HFF-Myc (cell line): ENCODE data around the gene AGXT.

Source experiments
- DNase-seq: peaks from one replicate; pipeline ENCODE4 v3.0.0-alpha.2; 2011; ENCODE audit warnings: low read depth; ENCODE audit errors: extremely low read depth
- H3K4me3 ChIP-seq: replicated peaks from 2 replicates; pipeline ENCODE4 v1.5.1; 2011; ENCODE audit warnings: low read depth, mild to moderate bottlenecking, control low read depth, low read length
- TF ChIP-seq, protein P1 (sequence below): IDR thresholded peaks from 2 replicates; pipeline ENCODE4 v1.5.1; 2012; ENCODE audit warnings: mild to moderate bottlenecking, low read depth, low read length, control low read depth; ENCODE audit errors: missing control alignments

AGXT gene

DNA sequence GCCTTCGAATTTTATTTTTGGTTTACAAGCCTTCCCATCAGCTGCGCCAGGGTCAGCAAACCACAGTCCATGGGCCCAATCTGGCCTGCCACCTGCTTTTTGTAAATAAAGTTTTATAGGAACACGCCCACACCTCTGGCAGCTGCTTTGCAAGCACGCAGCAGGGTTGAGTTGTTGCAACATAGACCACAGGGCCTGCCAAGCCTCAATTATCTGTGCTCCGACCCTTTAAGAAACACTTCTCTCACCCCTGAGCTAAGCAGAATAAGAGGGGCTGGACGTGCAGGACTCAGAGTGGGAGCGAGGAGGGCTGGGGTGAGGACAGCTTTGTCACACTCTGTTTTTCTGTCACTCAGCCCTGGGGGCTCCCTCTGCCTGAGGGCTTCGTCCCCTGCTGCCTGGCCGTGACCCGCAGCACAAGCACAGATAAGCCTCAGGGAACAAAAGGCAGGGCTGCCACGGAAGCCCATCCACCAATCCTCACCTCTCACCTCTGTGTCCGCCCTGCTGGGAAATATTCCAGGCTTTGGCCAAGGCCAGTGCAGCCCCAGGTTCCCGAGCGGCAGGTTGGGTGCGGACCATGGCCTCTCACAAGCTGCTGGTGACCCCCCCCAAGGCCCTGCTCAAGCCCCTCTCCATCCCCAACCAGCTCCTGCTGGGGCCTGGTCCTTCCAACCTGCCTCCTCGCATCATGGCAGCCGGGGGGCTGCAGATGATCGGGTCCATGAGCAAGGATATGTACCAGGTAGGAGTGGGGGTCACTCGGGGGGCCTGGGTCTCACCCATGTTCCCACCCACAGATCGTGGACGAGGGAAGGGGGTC lies at the start of gene AGXT:
Gene AGXT (plus strand): TSS at position 539 of the 823 bp plus-strand sequence. CDS start 42 bp downstream, at position 581.
- TF ChIP-seq, protein P1, sequence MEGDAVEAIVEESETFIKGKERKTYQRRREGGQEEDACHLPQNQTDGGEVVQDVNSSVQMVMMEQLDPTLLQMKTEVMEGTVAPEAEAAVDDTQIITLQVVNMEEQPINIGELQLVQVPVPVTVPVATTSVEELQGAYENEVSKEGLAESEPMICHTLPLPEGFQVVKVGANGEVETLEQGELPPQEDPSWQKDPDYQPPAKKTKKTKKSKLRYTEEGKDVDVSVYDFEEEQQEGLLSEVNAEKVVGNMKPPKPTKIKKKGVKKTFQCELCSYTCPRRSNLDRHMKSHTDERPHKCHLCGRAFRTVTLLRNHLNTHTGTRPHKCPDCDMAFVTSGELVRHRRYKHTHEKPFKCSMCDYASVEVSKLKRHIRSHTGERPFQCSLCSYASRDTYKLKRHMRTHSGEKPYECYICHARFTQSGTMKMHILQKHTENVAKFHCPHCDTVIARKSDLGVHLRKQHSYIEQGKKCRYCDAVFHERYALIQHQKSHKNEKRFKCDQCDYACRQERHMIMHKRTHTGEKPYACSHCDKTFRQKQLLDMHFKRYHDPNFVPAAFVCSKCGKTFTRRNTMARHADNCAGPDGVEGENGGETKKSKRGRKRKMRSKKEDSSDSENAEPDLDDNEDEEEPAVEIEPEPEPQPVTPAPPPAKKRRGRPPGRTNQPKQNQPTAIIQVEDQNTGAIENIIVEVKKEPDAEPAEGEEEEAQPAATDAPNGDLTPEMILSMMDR: no peak
- no peak within 1 kb of the TSS for H3K4me3 ChIP-seq
- peak; percentile 7 for DNase-seq

DNA sequence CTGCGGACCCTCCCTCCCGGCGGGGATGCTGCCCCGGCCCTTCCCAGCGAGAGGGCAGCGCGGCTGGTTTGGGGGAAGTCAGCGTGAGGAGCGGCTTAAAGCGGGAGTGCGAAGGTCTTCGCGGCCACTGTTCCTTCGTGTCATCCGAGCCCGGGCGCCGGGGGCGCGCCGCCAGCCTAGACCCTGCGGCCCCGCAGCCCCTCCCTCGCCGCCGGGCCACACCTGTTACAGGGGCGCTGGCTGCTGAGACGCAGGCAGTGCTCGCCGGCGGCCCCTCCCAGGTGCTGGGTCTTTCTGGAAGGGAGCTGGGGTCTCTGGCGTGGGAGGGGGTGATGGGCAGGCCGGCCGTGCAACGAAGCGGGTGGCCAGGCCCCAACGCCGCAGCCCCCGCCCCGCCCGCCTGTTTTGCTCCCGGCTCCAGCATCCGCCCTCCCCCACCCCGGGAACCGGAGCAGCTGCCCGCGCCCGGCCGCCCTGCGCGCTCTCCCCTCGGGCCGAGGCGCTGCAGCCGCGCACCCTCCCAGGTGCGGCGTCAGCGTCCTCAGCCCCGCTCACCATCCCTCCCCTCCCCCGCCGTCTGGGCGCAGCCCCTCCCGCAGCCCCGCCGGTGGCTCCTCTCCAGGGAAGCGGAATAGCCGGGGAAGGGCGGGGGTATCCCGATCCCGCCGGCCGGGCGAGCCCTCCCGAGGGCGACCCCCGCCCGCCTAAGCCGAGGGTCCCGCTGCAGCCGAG lies 49.3 kb upstream of the AGXT start:
- H3K4me3 ChIP-seq: no peak overlapping the region
- TF ChIP-seq, protein P1: no peak
- DNase-seq: no peak

DNA sequence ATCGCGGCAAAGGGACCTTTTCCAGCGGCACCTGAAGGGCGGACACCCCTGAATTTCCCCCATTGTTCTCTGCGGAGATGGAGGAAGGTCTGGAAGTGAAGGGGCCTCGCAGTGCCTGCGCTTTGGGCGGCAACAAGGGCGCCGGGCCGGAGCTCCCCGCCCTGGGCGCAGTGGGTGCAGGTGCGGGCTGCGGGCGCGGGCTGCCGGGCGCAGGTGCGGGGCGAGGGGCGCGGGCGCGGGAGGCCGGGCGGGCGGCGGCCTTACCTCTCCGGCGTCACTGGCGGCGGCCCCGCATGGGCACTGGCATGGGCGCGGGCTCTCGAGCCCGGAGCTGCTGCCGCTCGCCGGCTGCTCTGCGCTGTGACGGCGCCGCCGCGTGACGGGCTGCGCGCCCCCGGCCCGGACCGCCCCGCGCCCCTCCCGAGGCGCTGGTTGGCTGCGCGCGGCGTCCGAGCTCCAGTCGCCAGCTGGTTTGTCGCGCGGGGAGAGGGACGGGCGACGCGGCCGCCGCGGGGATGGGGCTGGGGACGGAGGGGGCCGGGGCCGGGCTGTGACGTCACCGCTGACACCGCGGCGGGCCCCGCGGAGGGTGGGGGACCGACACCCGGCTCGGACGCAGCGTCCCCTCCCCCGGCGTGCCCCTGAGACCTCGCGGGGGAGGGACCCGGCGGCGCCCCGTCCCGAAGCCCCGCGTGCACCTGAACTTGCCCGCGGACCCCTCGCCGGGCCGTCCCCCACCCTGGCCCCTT lies 48.6 kb upstream of the AGXT start, which contains the start of gene KIF1A:
Gene KIF1A (minus strand): TSS at position 362 of the 749 bp plus-strand sequence. CDS start 22,467 bp downstream, outside the sequence.
- TF ChIP-seq, protein P1: no peak
- no peak for DNase-seq
- no peak within 1 kb of the TSS for H3K4me3 ChIP-seq

DNA sequence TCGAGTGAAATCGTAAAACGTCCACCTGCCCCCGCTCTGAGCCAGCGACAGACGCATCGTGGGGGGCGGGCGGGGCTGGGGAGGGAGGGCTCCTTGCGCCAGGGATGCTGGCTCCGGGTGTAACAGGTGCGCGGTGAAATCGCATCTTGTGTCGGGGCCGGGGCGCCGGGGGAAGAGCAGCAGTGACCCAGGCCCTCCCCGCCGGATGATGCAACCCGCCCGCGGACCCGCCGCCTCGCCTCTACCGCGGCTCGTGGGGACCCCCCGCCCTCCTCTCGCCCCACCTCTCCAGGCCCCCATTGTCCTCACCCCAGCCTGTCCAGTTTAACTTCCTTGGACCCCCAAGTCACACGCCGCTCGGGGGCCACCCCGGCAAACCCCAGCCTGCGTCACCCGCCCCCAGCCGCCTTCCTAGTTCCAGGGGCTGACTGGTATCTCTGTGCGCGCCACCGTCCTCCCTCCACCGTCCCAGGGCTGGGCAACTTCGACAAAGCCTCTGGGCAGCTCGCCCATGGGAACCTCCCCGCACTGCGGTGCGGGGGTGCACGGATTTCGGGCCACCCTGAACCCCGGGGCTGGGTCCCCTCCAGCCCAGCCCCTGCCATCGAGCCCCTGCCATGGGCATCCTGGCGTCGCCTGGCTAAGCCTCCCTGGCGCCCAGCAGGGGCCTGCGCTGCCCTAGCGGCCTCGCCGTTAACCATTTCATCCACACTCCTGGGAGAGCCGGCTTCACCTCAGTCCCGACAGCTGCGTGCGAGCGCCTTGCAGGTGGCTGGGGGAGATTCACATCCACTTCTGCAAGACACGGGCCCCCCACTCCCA lies 47.8 kb upstream of the AGXT start:
- DNase-seq: no peak
- TF ChIP-seq, protein P1: no peak
- no peak overlapping the region for H3K4me3 ChIP-seq

DNA sequence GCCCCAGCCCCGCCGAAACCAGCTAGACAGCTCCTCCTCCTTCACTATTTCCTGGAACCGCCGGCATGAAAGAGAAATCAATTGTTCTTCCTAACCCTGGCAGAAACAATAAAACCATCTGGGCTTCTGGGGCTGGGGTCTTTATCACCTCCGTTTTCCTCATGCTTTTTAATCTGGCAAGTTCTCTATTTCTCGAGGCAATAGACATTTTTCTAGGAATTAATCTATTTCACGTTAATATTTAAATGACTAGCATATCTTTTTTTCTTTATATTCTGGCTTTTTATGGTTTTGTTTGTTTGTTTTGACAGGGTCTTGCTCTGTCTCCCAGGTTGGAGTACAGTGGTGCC lies 47.2 kb upstream of the AGXT start:
- DNase-seq: no peak
- no peak overlapping the region for H3K4me3 ChIP-seq
- TF ChIP-seq, protein P1: no peak
